Activated CD4-positive, alpha-beta T cell treated with anti-CD3 and anti-CD28 coated beads for 36 hours (primary cell): ENCODE results near the gene ZKSCAN5. TPM values are rescaled to one million over a fixed set of nuclear protein-coding genes. Genes with fewer than 3 reads are reported as not detected.
"Not testable (repeated sequence)": the region's sequence is repeated elsewhere in the genome, so short reads cannot be mapped to it uniquely, and the experiment has no call there.

Experiments
- ATAC-seq: fragments of 200-7000 bp; cut with Tn5 transposase; one replicate; pipeline ENCODE4 v1.10.0; 2021; ENCODE audit warnings: mild to moderate bottlenecking, moderate library complexity
- CTCF ChIA-PET: fragments of 350-600 bp; sonication (Branson Sonifier 250); formaldehyde crosslinking; loops from one replicate; lab custom pipeline; 2021; ENCODE audit warnings: antibody characterized with exemption; lab: Charles Lee
- POLR2A ChIA-PET: fragments of 350-600 bp; sonication (Branson Sonifier 250); formaldehyde crosslinking; loops from one replicate; lab custom pipeline; 2021; ENCODE audit warnings: antibody characterized with exemption, inconsistent platforms; lab: Charles Lee
- DNase-seq: peaks from one replicate; pipeline ENCODE4 v3.0.0-alpha.2; 2020
- H3K27ac Mint-ChIP-seq: one replicate; pipeline ENCODE4 v1.8.0; 2021; ENCODE audit warnings: mixed read lengths
- H3K27me3 Mint-ChIP-seq: one replicate; pipeline ENCODE4 v1.8.0; 2021; ENCODE audit warnings: mixed read lengths
- H3K36me3 Mint-ChIP-seq: one replicate; pipeline ENCODE4 v1.8.0; 2021; ENCODE audit warnings: low read depth, mixed read lengths
- H3K4me1 Mint-ChIP-seq: one replicate; pipeline ENCODE4 v1.8.0; 2021; ENCODE audit warnings: mixed read lengths
- H3K4me3 Mint-ChIP-seq: one replicate; pipeline ENCODE4 v1.8.0; 2021; ENCODE audit warnings: mild to moderate bottlenecking, moderate library complexity, mixed read lengths
- H3K9me3 Mint-ChIP-seq: one replicate; pipeline ENCODE4 v1.8.0; 2021; ENCODE audit warnings: low read depth, mixed read lengths
- intact Hi-C, 2 experiments: fragments of 100-400 bp; cut with DNase I in 1 of 2; cut with micrococcal nuclease in 1 of 2; formaldehyde crosslinking; loops; one replicate each; pipeline versions ENCODE4 v1.14.2 to v1.15.1; 2022 to 2024; cut with DNase I, micrococcal nuclease
- total RNA-seq, 2 experiments: library from RNA; stranded (reverse); gene quantifications; one replicate each; pipeline ENCODE4 v1.2.3, GENCODE V29; 2021

The ZKSCAN5 gene
- total RNA-seq, 2 experiments from 2014 or later: 10.1 to 12.1 TPM

GRCh38 chr7:99521399-99521798, 16.9 kb downstream of the ZKSCAN5 start:
- ChIA-PET POLR2A (interaction anchor here (0.6 kb wide), 1 partner anchor 15 kb away, joined by 4 read pairs; no protein-coding TSS in a partner anchor), CTCF (interaction anchor here (0.8 kb wide), 1 partner anchor 17 kb away, joined by 6 read pairs; the partner anchor contains the start of gene ZKSCAN5)
- Mint-ChIP-seq H3K9me3 (no peaks in the 10 kb centered on the region), H3K4me1 (no peaks in the 10 kb centered on the region), H3K4me3 (no peak overlapping the region), H3K36me3 (peaks cover 20% of the 10 kb centered on the region), H3K27me3 (no peaks in the 10 kb centered on the region), H3K27ac (no peak overlapping the region)
- DNase-seq: no peak
- ATAC-seq: no peak
- intact Hi-C loops: no loop called here

- Mint-ChIP-seq H3K36me3 (peaks cover 47% of the 10 kb centered on the region), H3K4me1 (no peaks in the 10 kb centered on the region), H3K4me3 (no peak overlapping the region), H3K9me3 (peaks cover 8% of the 10 kb centered on the region), H3K27ac (no peak overlapping the region), H3K27me3 (no peaks in the 10 kb centered on the region)
- POLR2A ChIA-PET: no interaction called here
- peak; percentile 64 for ATAC-seq
- peak; percentile 59 for DNase-seq
- CTCF ChIA-PET: interaction anchor here (0.6 to 1.5 kb wide), 11 partner anchors 12 to 464 kb away, joined by 3 to 6 read pairs (median 3); no protein-coding TSS in a partner anchor
- intact Hi-C loops: loop anchor here in 1 of 2 experiments (2.0 kb wide), 1 partner anchor 311 kb away; no protein-coding TSS in a partner anchor
These were observed 21.4 kb downstream of the ZKSCAN5 start for GRCh38 chr7:99525713-99526440.

DNA sequence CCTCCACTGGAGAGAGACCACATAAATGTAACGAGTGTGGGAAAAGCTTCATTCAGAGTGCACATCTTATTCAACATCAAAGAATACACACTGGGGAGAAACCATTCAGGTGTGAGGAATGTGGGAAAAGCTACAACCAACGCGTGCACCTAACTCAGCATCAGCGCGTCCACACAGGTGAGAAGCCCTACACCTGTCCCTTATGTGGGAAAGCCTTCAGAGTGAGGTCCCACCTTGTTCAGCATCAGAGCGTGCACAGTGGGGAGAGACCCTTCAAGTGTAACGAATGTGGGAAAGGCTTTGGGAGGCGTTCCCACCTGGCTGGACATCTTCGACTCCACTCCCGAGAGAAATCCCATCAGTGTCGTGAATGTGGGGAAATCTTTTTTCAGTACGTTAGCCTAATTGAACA, 26.9 kb downstream of the ZKSCAN5 start:
- H3K4me1 Mint-ChIP-seq: no peaks in the 10 kb centered on the region
- H3K4me3 Mint-ChIP-seq: no peak overlapping the region
- peaks cover 69% of the 10 kb centered on the region for H3K36me3 Mint-ChIP-seq
- CTCF ChIA-PET: no interaction called here
- POLR2A ChIA-PET: interaction anchor here (1.0 kb wide), 1 partner anchor 9 kb away, joined by 3 read pairs; no protein-coding TSS in a partner anchor
- H3K9me3 Mint-ChIP-seq: peaks cover 36% of the 10 kb centered on the region
- no peak for ATAC-seq
- no peak for DNase-seq
- no peak overlapping the region for H3K27ac Mint-ChIP-seq
- H3K27me3 Mint-ChIP-seq: no peaks in the 10 kb centered on the region
- intact Hi-C loops: no loop called here

DNA sequence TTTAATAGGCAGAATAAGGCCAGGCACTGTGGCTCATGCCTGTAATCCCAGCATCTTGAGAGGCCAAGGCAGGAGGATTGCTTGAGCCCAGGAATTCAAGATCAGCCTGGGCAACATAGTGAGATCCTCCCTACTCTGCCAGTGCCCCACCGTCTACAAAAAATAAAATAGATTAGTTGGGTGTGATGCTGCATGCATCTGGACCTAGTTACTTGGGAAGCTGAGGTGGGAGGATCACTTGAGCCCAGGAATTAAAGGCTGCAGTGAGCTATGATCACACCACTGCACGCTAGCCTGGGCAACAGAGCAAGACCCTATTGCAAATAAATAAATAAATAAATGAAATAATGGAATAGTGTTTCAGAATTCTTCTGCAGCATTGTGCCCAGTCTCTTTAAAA, 31.2 kb downstream of the ZKSCAN5 start:
- no peaks in the 10 kb centered on the region for H3K27me3 Mint-ChIP-seq
- no peak overlapping the region for H3K4me3 Mint-ChIP-seq
- CTCF ChIA-PET: interaction anchor here (0.5 to 0.6 kb wide), 2 partner anchors 50 to 675 kb away, joined by 3 read pairs; no protein-coding TSS in a partner anchor
- H3K36me3 Mint-ChIP-seq: peaks cover 36% of the 10 kb centered on the region
- no peak for DNase-seq
- no peaks in the 10 kb centered on the region for H3K4me1 Mint-ChIP-seq
- no peak for ATAC-seq
- intact Hi-C loops: no loop called here
- H3K27ac Mint-ChIP-seq: no peak overlapping the region
- H3K9me3 Mint-ChIP-seq: peaks cover 34% of the 10 kb centered on the region
- POLR2A ChIA-PET: no interaction called here

- ChIA-PET CTCF (interaction anchor here (0.6 kb wide), 1 partner anchor 809 kb away, joined by 5 read pairs; no protein-coding TSS in a partner anchor), POLR2A (no interaction called here)
- intact Hi-C loops: no loop called here
- peaks cover 12% of the 10 kb centered on the region for H3K9me3 Mint-ChIP-seq
- H3K4me1 Mint-ChIP-seq: no peaks in the 10 kb centered on the region
- ATAC-seq (no peak), DNase-seq (no peak)
- no peak overlapping the region for H3K4me3 Mint-ChIP-seq
- no peak overlapping the region for H3K27ac Mint-ChIP-seq
- H3K36me3 Mint-ChIP-seq: peaks cover 15% of the 10 kb centered on the region
- no peaks in the 10 kb centered on the region for H3K27me3 Mint-ChIP-seq
These were observed 34.9 kb downstream of the ZKSCAN5 start for GRCh38 chr7:99539213-99539811.

- Mint-ChIP-seq H3K27ac (no peak overlapping the region), H3K9me3 (peaks cover 12% of the 10 kb centered on the region), H3K27me3 (no peaks in the 10 kb centered on the region), H3K4me1 (no peaks in the 10 kb centered on the region), H3K36me3 (peaks cover 14% of the 10 kb centered on the region), H3K4me3 (no peak overlapping the region)
- ChIA-PET POLR2A (interaction anchor here (0.6 to 0.8 kb wide), 2 partner anchors 9 to 531 kb away, joined by 3 read pairs; no protein-coding TSS in a partner anchor), CTCF (interaction anchor here (1.1 kb wide), 1 partner anchor 25 kb away, joined by 3 read pairs; no protein-coding TSS in a partner anchor)
- DNase-seq (no peak), ATAC-seq (no peak)
- intact Hi-C loops: no loop called here
These were observed 36.1 kb downstream of the ZKSCAN5 start for GRCh38 chr7:99540542-99540941.

- intact Hi-C loops: no loop called here
- CTCF ChIA-PET: interaction anchor here (1.1 kb wide), 1 partner anchor 26 kb away, joined by 3 read pairs; no protein-coding TSS in a partner anchor
- H3K27me3 Mint-ChIP-seq: no peaks in the 10 kb centered on the region
- POLR2A ChIA-PET: interaction anchor here (0.6 kb wide), 1 partner anchor 530 kb away, joined by 3 read pairs; no protein-coding TSS in a partner anchor
- H3K4me3 Mint-ChIP-seq: no peak overlapping the region
- H3K4me1 Mint-ChIP-seq: no peaks in the 10 kb centered on the region
- peaks cover 12% of the 10 kb centered on the region for H3K9me3 Mint-ChIP-seq
- ATAC-seq (no peak), DNase-seq (no peak)
- H3K27ac Mint-ChIP-seq: no peak overlapping the region
- H3K36me3 Mint-ChIP-seq: peaks cover 14% of the 10 kb centered on the region
These were observed 36.8 kb downstream of the ZKSCAN5 start for GRCh38 chr7:99541212-99541611.

DNA sequence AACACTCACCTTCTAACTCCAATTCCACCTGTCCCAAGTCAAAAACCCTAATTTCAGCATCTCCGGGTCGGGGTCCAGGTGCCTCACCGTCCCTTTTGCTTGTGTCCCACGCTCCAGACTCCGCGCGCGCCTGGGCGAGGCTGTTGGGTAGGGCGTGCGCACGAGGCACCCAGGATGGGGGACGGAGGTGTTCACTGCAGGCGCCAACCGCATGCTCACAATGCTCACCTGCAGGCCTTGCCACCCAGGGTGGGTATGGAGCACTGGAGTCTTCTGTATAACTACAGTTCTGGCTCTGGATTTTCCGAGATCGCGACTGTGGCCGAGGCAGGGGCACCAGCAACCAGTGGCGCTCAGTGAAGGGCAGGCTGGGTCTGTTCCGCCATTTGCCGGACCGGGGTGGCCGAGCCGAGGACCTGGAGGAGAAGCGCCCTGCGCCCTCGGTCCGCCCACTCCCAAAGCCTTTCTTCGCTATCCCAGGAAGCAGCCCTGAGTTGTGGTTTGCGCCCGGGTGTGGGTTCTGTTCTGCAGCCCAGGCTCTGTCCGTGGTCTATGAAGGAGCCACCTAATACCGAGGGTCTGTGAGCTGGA, 38.7 kb downstream of the ZKSCAN5 start:
- intact Hi-C loops: no loop called here
- Mint-ChIP-seq H3K4me1 (no peaks in the 10 kb centered on the region), H3K27ac (no peak overlapping the region), H3K4me3 (no peak overlapping the region), H3K27me3 (no peaks in the 10 kb centered on the region), H3K36me3 (peaks cover 23% of the 10 kb centered on the region), H3K9me3 (peaks cover 17% of the 10 kb centered on the region)
- ChIA-PET POLR2A (no interaction called here), CTCF (interaction anchor here (1.1 kb wide), 1 partner anchor 28 kb away, joined by 4 read pairs; no protein-coding TSS in a partner anchor)
- DNase-seq (no peak), ATAC-seq (no peak)

DNA sequence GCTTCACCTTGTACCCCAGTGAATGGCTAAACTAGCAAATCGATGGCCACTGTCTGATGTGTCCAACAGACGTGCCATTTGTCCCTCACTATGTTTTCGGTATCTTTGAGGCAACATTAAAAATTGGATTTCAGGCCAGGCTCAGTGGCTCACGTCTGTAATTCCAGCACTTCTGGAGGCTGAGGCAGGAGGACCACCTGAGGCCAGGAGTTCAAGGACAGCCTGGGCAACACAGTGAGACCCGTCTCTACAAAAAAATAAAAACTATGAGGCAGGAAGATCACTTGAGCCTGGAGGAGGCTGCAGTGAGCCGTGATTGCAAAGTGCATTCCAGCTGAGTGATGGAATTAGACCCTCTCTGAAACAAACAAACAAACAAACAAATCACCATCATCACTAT, 39.5 kb downstream of the ZKSCAN5 start:
- intact Hi-C loops: no loop called here
- no peaks in the 10 kb centered on the region for H3K27me3 Mint-ChIP-seq
- ChIA-PET CTCF (interaction anchor here (1.1 kb wide), 1 partner anchor 29 kb away, joined by 4 read pairs; no protein-coding TSS in a partner anchor), POLR2A (no interaction called here)
- H3K27ac Mint-ChIP-seq: no peak overlapping the region
- H3K9me3 Mint-ChIP-seq: peaks cover 18% of the 10 kb centered on the region
- H3K4me1 Mint-ChIP-seq: no peaks in the 10 kb centered on the region
- no peak overlapping the region for H3K4me3 Mint-ChIP-seq
- H3K36me3 Mint-ChIP-seq: peaks cover 27% of the 10 kb centered on the region
- no peak for ATAC-seq
- DNase-seq: no peak

DNA sequence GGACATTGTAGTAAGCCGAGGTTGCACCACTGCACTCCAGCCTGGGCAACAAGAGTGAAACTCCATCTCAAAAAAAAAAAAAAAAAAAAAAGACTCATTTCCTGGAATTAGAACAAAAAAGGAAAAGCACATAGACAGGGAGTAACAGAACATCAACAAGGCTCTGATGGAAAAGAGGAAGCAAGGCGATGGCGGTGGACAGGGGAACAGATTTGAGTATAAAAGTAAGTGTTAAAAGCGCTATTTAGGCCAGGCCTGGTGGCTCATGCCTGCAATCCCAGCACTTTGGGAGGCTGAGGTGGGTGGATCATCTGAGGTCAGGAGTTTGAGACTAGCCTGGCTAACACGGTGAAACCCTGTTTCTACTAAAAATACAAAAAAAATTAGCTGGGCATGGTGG, 40.8 kb downstream of the ZKSCAN5 start:
- DNase-seq, H3K4me3 Mint-ChIP-seq, H3K4me1 Mint-ChIP-seq, H3K27ac Mint-ChIP-seq, intact Hi-C loops, POLR2A ChIA-PET, H3K27me3 Mint-ChIP-seq, ATAC-seq: not testable (repeated sequence)
- CTCF ChIA-PET: interaction anchor here (0.6 kb wide), 1 partner anchor 168 kb away, joined by 3 read pairs; no protein-coding TSS in a partner anchor
- peaks cover 19% of the 10 kb centered on the region for H3K9me3 Mint-ChIP-seq
- peaks cover 30% of the 10 kb centered on the region for H3K36me3 Mint-ChIP-seq

DNA sequence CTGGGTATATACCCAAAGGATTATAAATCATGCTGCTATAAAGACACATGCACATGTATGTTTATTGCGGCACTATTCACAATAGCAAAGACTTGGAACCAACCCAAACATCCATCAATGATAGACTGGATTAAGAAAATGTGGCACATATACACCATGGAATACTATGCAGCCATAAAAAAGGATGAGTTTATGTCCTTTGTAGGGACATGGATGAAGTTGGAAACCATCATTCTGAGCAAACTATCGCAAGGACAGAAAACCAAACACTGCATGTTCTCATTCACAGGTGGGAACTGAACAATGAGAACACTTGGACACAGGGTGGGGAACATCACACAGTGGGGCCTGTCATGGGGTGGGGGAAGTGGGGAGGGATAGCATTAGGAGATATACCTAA, 45.1 kb downstream of the ZKSCAN5 start:
- CTCF ChIA-PET: interaction anchor here (0.6 kb wide), 1 partner anchor 8 kb away, joined by 3 read pairs; no protein-coding TSS in a partner anchor
- H3K36me3 Mint-ChIP-seq: peaks cover 30% of the 10 kb centered on the region
- H3K9me3 Mint-ChIP-seq, DNase-seq, H3K27me3 Mint-ChIP-seq, ATAC-seq, H3K4me3 Mint-ChIP-seq, POLR2A ChIA-PET, H3K27ac Mint-ChIP-seq, intact Hi-C loops: not testable (repeated sequence)
- peaks cover 21% of the 10 kb centered on the region for H3K4me1 Mint-ChIP-seq
